ENCODE measurements around the gene TAF4.

The TAF4 gene

DNA sequence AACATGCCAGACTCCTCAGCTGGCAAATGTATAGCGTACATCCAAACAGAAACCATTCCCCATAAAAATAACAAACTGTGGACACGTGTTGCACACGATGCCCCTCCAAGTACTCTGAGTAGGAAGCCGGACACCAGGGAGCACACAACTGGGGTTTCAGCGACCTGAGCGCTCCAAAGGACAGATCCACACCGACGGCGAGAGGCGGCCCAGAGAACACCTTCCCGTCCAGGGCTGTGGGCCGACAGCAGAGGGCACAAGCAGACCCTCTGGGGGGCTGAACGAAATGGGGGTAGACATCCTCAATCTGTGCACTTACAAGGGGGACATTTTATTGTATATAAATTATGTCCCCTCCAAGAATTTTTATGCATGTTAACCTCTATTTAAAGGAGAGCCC lies 24.7 kb downstream of the TAF4 start:
- no peak overlapping the region for H3K4me3 ChIP-seq (ENCODE audit: low read depth, low read length)
- TF ChIP-seq, protein P1, sequence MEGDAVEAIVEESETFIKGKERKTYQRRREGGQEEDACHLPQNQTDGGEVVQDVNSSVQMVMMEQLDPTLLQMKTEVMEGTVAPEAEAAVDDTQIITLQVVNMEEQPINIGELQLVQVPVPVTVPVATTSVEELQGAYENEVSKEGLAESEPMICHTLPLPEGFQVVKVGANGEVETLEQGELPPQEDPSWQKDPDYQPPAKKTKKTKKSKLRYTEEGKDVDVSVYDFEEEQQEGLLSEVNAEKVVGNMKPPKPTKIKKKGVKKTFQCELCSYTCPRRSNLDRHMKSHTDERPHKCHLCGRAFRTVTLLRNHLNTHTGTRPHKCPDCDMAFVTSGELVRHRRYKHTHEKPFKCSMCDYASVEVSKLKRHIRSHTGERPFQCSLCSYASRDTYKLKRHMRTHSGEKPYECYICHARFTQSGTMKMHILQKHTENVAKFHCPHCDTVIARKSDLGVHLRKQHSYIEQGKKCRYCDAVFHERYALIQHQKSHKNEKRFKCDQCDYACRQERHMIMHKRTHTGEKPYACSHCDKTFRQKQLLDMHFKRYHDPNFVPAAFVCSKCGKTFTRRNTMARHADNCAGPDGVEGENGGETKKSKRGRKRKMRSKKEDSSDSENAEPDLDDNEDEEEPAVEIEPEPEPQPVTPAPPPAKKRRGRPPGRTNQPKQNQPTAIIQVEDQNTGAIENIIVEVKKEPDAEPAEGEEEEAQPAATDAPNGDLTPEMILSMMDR (IDR thresholded peaks at IDR 0.05; ENCODE audit: borderline replicate concordance, insufficient read depth, low read depth, low read length) = no peak

DNA sequence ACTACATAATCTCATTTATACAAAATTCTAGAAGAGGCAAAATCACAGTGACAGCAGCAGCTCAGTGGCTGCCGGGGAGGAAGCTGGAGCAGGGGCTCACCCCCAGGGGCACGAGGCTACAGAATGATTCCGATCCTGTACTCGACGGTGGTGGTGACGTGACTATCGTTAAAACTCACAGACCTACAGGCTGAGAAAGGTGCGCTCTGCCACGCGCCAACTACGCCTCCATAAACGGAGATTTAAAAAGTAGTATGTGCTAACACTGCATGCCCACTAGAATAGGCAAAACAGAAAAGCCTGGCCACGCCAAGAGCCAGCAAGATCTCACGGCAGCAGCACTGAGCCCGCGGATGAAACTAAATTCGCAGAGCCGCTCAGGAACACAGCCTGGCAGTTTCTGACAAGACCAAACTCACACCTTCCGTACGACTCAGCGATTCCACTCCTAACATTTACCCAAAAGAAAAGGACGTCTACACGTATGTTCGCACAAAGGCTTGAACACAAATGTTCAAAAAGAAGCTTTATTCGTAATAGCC lies 25.2 kb downstream of the TAF4 start:
- H3K4me3 ChIP-seq (ENCODE audit: low read depth, low read length) = no peak overlapping the region
- TF ChIP-seq, protein P1 (IDR thresholded peaks at IDR 0.05; ENCODE audit: borderline replicate concordance, insufficient read depth, low read depth, low read length) = no peak

DNA sequence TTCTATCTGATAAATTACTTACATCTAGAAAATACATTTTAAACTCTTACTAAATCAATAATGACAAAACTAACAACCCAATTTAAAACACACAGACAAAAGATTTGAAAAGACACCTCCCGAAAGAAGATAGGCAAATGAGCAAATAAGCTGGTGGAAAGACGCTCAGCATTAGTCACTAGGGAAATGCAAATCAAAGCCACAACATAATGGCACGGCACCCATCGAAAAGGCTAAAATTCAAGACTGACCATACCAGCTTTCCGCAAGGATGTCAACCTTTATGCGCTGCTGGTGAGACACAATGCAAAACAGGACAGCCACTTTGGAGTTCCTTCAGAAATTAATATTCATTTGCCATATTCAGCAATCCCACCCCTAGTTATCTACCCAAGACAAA lies 25.9 kb downstream of the TAF4 start:
- TF ChIP-seq, protein P1 (IDR thresholded peaks at IDR 0.05; ENCODE audit: borderline replicate concordance, insufficient read depth, low read depth, low read length) = no peak
- H3K4me3 ChIP-seq (ENCODE audit: low read depth, low read length) = no peak overlapping the region

DNA sequence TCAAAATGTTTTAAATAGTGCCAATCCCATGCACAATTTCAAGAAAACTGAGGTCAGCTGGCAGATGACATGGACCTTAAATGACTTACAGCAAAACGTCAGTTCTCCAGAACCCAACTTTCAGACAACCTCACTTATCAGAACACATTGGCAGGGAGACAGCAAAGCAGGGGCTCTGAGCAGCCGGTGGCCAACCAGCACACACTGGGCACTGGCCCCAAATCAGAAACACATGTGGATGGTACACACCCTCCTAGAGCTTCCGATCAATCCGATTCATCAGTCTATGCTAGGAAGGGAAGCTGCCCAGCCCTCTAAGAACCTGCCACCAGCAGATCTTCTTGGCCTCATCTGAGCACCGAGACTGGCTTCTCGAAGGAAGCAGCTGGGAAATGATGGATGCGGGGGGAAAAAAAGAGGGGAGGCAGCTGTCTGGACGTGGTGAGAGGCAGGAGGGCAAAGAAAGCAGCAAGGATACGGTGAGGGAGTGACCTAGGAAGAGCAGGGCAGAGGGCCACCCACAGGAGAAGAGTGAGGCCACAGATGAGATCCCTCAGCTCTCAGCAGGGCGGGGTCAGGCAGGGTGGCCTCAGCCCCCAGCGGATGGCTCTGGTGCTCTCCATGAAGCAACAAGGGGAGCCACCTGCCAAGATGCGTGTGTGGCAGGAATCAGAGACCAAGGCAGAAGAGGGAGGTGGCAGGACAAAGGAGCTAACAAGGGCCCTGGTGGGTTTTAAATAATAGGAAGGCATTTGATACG lies 32.9 kb downstream of the TAF4 start:
- no peak overlapping the region for H3K4me3 ChIP-seq (ENCODE audit: low read depth, low read length)
- TF ChIP-seq, protein P1 (IDR thresholded peaks at IDR 0.05; ENCODE audit: borderline replicate concordance, insufficient read depth, low read depth, low read length) = no peak

DNA sequence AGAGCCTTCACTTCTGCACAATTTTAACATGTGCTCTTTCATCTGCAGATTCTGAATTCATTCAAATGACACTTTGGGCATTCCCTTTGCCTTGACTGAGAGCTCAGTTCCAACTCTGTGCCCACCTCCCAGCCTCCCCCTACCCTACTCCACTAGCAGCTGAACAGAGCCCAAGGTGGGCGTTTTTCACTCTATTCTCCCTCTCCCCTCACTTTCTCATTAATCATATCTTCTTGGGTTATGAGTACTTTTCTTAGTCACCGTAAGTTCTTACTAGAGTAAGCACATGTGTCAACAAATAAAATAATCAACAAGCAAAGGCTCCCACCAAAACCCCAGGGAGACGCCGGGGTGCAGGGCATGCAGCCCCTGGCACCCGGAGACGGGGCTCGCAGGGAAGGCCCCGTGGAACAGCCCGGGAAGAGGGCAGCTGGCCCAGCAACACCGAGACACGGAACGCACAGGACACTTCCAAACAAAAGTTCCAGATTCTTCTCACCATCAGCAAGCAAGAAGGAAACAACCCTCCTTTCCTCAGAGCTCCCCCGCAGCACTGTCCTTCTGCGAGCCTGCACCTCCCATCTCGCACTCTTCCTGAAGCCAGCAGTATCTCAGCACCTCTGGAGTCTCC lies 34.1 kb downstream of the TAF4 start:
- TF ChIP-seq, protein P1 (IDR thresholded peaks at IDR 0.05; ENCODE audit: borderline replicate concordance, insufficient read depth, low read depth, low read length) = no peak
- H3K4me3 ChIP-seq (ENCODE audit: low read depth, low read length) = no peak overlapping the region

DNA sequence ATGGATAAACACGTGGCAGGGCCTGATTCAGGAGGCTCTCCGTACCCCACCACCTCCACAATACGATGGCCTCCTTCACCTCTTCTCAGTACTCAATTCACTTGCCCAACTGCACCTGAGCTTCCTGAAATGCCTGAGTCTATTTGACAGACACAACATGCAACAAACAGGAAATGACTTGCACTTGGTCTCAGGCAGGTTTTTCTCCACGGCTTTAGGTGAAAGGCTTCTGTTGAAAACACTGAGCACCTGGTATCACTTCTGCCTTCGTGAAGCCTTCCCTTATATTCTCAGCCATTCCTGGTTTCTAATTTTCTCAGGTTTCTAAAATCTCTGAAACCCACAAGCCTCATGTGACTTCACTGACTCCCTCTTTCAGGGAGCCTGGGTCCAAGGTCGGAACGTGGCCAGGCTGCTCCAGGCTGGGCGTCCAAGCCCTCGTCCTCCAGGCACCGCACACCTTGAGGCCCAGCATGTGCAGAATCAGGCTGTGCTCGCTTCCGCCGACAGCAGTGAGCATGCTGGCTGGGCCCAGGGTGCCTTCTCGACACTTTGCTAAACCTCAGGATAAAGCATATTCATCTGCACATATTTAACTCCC lies 34.7 kb downstream of the TAF4 start:
- TF ChIP-seq, protein P1 (IDR thresholded peaks at IDR 0.05; ENCODE audit: borderline replicate concordance, insufficient read depth, low read depth, low read length) = no peak

More for the DNA sequence above, 34.7 kb downstream of the TAF4 start:
- no peak overlapping the region for H3K4me3 ChIP-seq (ENCODE audit: low read depth, low read length)
